SK-N-SH treated with all-trans-retinoic acid at 6 μM for 48 hours (cell line): ENCODE results near the gene ABCB10.

ENCODE experiments used
- ATAC-seq: fragments of 200-7000 bp; cut with Tn5 transposase; 3 replicates; pipeline ENCODE4 v1.9.1; 2020; ENCODE audit warnings: mild to moderate bottlenecking, moderate library complexity
- ARNTL ChIP-seq: fragments of 450-650 bp; formaldehyde crosslinking; IDR thresholded peaks from 2 replicates; pipeline ENCODE4 v1.5.0; 2020; ENCODE audit warnings: low read depth, mild to moderate bottlenecking, moderate library complexity, borderline replicate concordance
- CSDC2 ChIP-seq: fragments of 250-450 bp; sonication (Bioruptor Pico); IDR thresholded peaks from 2 replicates; pipeline ENCODE4 v1.5.0; 2020; ENCODE audit warnings: mild to moderate bottlenecking, moderate library complexity
- ESRRG ChIP-seq: fragments of 250-450 bp; sonication (Bioruptor Pico); IDR thresholded peaks from 2 replicates; pipeline ENCODE4 v1.6.1; 2021; ENCODE audit warnings: mild to moderate bottlenecking
- GLIS3 ChIP-seq: fragments of 250-450 bp; sonication (Bioruptor Pico); IDR thresholded peaks from 2 replicates; pipeline ENCODE4 v1.5.0; 2020; ENCODE audit warnings: mild to moderate bottlenecking, moderate library complexity
- ISL1 ChIP-seq: fragments of 250-450 bp; sonication (Bioruptor Pico); IDR thresholded peaks from 2 replicates; pipeline ENCODE4 v2.1.2; 2022; ENCODE audit warnings: mild to moderate bottlenecking, moderate library complexity
- OSR1 ChIP-seq: fragments of 250-450 bp; sonication (Bioruptor Pico); IDR thresholded peaks from 2 replicates; pipeline ENCODE4 v1.8.0; 2022; ENCODE audit warnings: moderate library complexity, mild to moderate bottlenecking, inconsistent platforms
- PPARA ChIP-seq: fragments of 250-450 bp; sonication (Bioruptor Pico); IDR thresholded peaks from 2 replicates; pipeline ENCODE4 v1.5.0; 2020; ENCODE audit warnings: mild to moderate bottlenecking, borderline replicate concordance
- RARB ChIP-seq: fragments of 250-450 bp; sonication (Bioruptor Pico); IDR thresholded peaks from 2 replicates; pipeline ENCODE4 v1.8.0; 2021; ENCODE audit warnings: mild to moderate bottlenecking, moderate library complexity
- SNAI2 ChIP-seq: fragments of 250-450 bp; sonication (Bioruptor Pico); IDR thresholded peaks from 2 replicates; pipeline ENCODE4 v1.5.0; 2020; ENCODE audit warnings: mild to moderate bottlenecking, moderate library complexity
- TCF4 ChIP-seq: fragments of 250-450 bp; sonication (Bioruptor Pico); IDR thresholded peaks from 2 replicates; pipeline ENCODE4 v1.8.0; 2021; ENCODE audit warnings: mild to moderate bottlenecking, moderate library complexity, borderline replicate concordance
- TOX ChIP-seq: fragments of 250-450 bp; sonication (Bioruptor Pico); IDR thresholded peaks from 2 replicates; pipeline ENCODE4 v1.8.0; 2021; ENCODE audit warnings: mild to moderate bottlenecking, moderate library complexity, borderline replicate concordance
- ZC3H10 ChIP-seq: fragments of 250-450 bp; sonication (Bioruptor Pico); IDR thresholded peaks from 2 replicates; pipeline ENCODE4 v1.5.1; 2021; ENCODE audit warnings: mild to moderate bottlenecking, moderate library complexity
- ZFP3 ChIP-seq: fragments of 250-450 bp; sonication (Bioruptor Pico); IDR thresholded peaks from 2 replicates; pipeline ENCODE4 v1.5.0; 2020; ENCODE audit warnings: mild to moderate bottlenecking, moderate library complexity
- ZFP30 ChIP-seq: fragments of 450-650 bp; formaldehyde crosslinking; IDR thresholded peaks from 2 replicates; pipeline ENCODE4 v1.5.0; 2022; ENCODE audit warnings: mild to moderate bottlenecking, moderate library complexity
- ZNF565 ChIP-seq: fragments of 450-650 bp; formaldehyde crosslinking; conservative IDR thresholded peaks from 2 replicates; pipeline ENCODE4 v1.5.0; 2020; ENCODE audit warnings: low read depth, mild to moderate bottlenecking, moderate library complexity
- ZNF70 ChIP-seq: fragments of 450-650 bp; formaldehyde crosslinking; IDR thresholded peaks from 2 replicates; pipeline ENCODE4 v1.5.0; 2020; ENCODE audit warnings: mild to moderate bottlenecking, moderate library complexity
- ZNF8 ChIP-seq: fragments of 450-650 bp; formaldehyde crosslinking; IDR thresholded peaks from 2 replicates; pipeline ENCODE4 v1.5.0; 2020; ENCODE audit warnings: mild to moderate bottlenecking, moderate library complexity
- TF ChIP-seq, protein P1 (sequence below): fragments of 250-450 bp; sonication (Bioruptor Pico); IDR thresholded peaks from 2 replicates; pipeline ENCODE4 v1.5.0; 2020; ENCODE audit warnings: mild to moderate bottlenecking, moderate library complexity
- TF ChIP-seq, protein P2 (sequence below): fragments of 250-450 bp; sonication (Bioruptor Pico); IDR thresholded peaks from 2 replicates; pipeline ENCODE4 v1.8.0; 2020; ENCODE audit warnings: mild to moderate bottlenecking, moderate library complexity, borderline replicate concordance
- TF ChIP-seq, protein P3 (sequence below): fragments of 250-450 bp; sonication (Bioruptor Pico); IDR thresholded peaks from 2 replicates; pipeline ENCODE4 v1.5.1; 2021; ENCODE audit warnings: mild to moderate bottlenecking, moderate library complexity
- TF ChIP-seq, protein P4 (sequence below): fragments of 250-450 bp; sonication (Bioruptor Pico); IDR thresholded peaks from 2 replicates; pipeline ENCODE4 v1.5.1; 2020; ENCODE audit warnings: low read depth, mild to moderate bottlenecking, moderate library complexity

ABCB10 gene

DNA sequence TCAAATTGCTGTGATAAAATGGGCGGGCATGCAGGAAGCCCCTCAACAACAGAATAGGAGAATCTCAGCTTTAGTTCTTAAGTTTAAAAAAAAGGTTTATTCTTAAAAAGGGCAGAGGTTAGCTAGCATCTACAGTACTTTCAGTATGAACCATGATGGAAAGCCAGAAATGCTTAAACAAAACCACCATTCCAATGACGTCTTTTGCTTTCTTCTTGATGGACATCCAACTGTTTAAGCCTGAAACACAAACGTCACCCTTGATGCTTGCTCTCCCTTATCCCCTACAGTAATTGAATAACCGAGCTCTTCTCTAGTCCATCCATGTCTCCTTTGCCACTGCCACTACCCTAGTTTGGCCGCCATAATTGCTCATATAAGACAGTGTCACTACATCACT lies 41.7 kb upstream of the ABCB10 start:
- TF ChIP-seq ZFP3 = no peak
- no peak for TF ChIP-seq ZNF70 (CRISPR knock-in tag)
- no peak for TF ChIP-seq SNAI2 (CRISPR knock-in tag)
- TF ChIP-seq RARB = no peak
- no peak for TF ChIP-seq CSDC2
- TF ChIP-seq ZC3H10 (CRISPR knock-in tag) = no peak
- TF ChIP-seq, protein P1, sequence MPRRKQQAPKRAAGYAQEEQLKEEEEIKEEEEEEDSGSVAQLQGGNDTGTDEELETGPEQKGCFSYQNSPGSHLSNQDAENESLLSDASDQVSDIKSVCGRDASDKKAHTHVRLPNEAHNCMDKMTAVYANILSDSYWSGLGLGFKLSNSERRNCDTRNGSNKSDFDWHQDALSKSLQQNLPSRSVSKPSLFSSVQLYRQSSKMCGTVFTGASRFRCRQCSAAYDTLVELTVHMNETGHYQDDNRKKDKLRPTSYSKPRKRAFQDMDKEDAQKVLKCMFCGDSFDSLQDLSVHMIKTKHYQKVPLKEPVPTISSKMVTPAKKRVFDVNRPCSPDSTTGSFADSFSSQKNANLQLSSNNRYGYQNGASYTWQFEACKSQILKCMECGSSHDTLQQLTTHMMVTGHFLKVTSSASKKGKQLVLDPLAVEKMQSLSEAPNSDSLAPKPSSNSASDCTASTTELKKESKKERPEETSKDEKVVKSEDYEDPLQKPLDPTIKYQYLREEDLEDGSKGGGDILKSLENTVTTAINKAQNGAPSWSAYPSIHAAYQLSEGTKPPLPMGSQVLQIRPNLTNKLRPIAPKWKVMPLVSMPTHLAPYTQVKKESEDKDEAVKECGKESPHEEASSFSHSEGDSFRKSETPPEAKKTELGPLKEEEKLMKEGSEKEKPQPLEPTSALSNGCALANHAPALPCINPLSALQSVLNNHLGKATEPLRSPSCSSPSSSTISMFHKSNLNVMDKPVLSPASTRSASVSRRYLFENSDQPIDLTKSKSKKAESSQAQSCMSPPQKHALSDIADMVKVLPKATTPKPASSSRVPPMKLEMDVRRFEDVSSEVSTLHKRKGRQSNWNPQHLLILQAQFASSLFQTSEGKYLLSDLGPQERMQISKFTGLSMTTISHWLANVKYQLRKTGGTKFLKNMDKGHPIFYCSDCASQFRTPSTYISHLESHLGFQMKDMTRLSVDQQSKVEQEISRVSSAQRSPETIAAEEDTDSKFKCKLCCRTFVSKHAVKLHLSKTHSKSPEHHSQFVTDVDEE (CRISPR knock-in tag) = no peak
- no peak for TF ChIP-seq PPARA (CRISPR knock-in tag)
- TF ChIP-seq, protein P2, sequence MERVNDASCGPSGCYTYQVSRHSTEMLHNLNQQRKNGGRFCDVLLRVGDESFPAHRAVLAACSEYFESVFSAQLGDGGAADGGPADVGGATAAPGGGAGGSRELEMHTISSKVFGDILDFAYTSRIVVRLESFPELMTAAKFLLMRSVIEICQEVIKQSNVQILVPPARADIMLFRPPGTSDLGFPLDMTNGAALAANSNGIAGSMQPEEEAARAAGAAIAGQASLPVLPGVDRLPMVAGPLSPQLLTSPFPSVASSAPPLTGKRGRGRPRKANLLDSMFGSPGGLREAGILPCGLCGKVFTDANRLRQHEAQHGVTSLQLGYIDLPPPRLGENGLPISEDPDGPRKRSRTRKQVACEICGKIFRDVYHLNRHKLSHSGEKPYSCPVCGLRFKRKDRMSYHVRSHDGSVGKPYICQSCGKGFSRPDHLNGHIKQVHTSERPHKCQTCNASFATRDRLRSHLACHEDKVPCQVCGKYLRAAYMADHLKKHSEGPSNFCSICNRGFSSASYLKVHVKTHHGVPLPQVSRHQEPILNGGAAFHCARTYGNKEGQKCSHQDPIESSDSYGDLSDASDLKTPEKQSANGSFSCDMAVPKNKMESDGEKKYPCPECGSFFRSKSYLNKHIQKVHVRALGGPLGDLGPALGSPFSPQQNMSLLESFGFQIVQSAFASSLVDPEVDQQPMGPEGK (CRISPR knock-in tag) = no peak
- no peak for ATAC-seq

DNA sequence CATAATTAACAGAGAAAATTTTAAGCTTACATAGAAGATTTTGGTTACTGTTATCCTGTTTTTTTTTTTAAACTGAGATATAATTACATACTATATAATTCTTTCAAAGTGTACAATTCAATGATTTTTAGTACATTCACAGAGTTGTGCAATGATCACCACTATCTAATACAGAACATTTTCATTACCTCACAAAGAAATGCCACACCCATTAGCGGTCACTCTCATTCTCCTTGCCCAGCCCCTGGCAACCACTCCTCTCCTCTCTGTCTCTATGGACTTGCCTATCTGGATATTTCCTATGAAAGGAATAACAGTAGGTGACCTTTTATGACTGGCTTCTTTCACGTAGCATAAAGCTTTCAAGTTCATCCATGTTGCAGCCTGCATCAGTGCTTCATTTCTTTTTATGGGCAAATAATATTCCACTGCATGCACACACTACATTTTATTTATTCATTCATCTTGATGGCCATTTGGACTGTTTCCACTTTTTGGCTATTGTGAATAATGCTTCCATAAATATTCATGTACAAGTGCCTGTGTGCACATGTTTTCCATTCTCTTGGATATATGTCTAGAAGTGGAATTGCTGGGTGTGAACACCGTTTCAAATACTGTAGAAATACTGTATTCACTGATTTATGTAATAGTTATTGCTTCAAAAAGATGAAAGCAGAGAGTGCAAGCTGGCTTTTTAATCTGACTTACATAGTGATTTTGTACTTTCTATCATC lies 40.9 kb upstream of the ABCB10 start:
- TF ChIP-seq ZNF70 (CRISPR knock-in tag) (no peak), RARB (no peak), ISL1 (CRISPR knock-in tag) (no peak), GLIS3 (CRISPR knock-in tag) (no peak), OSR1 (CRISPR knock-in tag) (no peak), ARNTL (CRISPR knock-in tag) (no peak), ZC3H10 (CRISPR knock-in tag) (no peak), ZNF565 (no peak), TCF4 (CRISPR knock-in tag) (no peak), SNAI2 (CRISPR knock-in tag) (no peak), ESRRG (CRISPR knock-in tag) (no peak), ZFP30 (CRISPR knock-in tag) (no peak), PPARA (CRISPR knock-in tag) (no peak), ZNF8 (CRISPR knock-in tag) (no peak), CSDC2 (no peak)
- TF ChIP-seq, protein P2 (CRISPR knock-in tag) = no peak
- ATAC-seq = no peak

DNA sequence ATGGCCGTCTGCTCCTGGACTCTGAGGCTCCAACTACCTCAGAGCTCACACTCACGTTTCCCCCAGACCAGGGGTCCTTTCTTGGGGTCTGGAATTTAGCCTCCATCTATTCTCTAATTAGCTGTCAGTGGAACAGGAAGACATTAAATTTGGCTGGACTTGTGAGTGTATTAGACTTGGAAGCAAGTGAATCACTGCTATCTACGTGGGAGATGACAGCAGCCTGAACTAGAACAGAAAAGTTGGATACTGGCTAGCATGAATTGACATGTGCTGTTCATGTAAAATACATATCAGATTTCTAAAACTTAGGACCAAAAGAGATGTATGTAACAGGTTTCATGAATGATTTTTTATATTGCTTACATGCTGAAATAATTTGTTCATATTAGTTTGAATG lies 39.4 kb upstream of the ABCB10 start:
- TF ChIP-seq, protein P3, sequence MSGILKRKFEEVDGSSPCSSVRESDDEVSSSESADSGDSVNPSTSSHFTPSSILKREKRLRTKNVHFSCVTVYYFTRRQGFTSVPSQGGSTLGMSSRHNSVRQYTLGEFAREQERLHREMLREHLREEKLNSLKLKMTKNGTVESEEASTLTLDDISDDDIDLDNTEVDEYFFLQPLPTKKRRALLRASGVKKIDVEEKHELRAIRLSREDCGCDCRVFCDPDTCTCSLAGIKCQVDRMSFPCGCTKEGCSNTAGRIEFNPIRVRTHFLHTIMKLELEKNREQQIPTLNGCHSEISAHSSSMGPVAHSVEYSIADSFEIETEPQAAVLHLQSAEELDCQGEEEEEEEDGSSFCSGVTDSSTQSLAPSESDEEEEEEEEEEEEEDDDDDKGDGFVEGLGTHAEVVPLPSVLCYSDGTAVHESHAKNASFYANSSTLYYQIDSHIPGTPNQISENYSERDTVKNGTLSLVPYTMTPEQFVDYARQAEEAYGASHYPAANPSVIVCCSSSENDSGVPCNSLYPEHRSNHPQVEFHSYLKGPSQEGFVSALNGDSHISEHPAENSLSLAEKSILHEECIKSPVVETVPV (CRISPR knock-in tag) = no peak
- no peak for ATAC-seq

DNA sequence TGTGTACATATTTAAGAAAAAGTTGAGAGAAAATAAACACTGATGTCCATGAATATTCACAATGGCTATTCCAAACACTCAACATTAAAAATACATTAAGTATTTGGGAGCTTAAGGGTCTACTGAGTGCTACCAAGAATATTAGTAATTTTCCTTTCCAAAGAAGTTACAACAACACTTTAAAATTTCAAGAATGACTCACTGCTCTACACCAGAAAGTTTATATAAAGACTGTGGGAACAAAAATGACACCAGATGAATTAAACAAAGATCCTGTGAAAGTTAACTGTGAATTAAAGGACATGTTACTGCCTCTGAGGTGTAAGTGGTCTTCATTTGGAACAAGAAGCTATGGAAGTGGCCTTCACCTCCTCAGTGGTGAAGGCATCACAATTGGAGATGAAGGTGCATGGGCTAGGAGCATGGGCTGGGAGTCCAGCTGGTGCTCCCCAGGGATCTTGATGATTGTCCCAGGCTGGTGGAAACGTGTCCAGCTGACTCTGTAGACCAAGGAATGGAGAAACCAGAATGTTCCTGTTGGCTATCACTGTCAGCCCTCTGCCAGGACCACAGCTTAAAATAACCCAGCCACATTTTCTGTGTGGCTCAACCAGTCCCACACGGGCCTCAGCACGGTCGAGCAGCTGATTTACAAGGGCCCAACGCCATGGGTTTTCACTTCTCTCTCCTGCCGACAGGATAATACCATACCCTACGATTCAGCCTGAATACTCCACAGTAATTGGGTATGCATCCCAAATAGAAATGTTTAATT lies 38.6 kb upstream of the ABCB10 start:
- peak; percentile 57 for ATAC-seq
- TF ChIP-seq TOX (CRISPR knock-in tag) (no peak), ZFP3 (no peak), ZNF8 (CRISPR knock-in tag) (no peak), GLIS3 (CRISPR knock-in tag) (no peak), ARNTL (CRISPR knock-in tag) (no peak), ESRRG (CRISPR knock-in tag) (no peak), PPARA (CRISPR knock-in tag) (no peak)
- TF ChIP-seq, protein P1 (CRISPR knock-in tag) = no peak
- TF ChIP-seq, protein P4, sequence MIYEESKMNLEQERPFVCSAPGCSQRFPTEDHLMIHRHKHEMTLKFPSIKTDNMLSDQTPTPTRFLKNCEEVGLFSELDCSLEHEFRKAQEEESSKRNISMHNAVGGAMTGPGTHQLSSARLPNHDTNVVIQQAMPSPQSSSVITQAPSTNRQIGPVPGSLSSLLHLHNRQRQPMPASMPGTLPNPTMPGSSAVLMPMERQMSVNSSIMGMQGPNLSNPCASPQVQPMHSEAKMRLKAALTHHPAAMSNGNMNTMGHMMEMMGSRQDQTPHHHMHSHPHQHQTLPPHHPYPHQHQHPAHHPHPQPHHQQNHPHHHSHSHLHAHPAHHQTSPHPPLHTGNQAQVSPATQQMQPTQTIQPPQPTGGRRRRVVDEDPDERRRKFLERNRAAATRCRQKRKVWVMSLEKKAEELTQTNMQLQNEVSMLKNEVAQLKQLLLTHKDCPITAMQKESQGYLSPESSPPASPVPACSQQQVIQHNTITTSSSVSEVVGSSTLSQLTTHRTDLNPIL = no peak
